Sigmoid colon (tissue), 7 donors: Measurements from ENCODE around the gene ALG8. TPM values are rescaled to one million over a fixed set of nuclear protein-coding genes. Genes with fewer than 3 reads are reported as not detected.

Source experiments
- DNase-seq: peaks from one replicate; pipeline ENCODE4 v3.0.0-alpha.2; 2019
- H3K27ac ChIP-seq, 4 donors: fragments of 200-600 bp; sonication (generic); one replicate each; pipeline ENCODE4 v1.5.1; 2016 to 2019; ENCODE audit warnings: mild to moderate bottlenecking in 1 of 4
- H3K27me3 ChIP-seq, 3 donors: fragments of 200-600 bp; sonication (generic); one replicate each; pipeline ENCODE4 v1.5.1; 2019; ENCODE audit warnings: mild to moderate bottlenecking in 1 of 3
- H3K36me3 ChIP-seq, 4 donors: fragments of 200-600 bp; sonication (generic); one replicate each; pipeline ENCODE4 v1.5.1; 2016 to 2019
- H3K4me1 ChIP-seq, 4 donors: fragments of 200-600 bp; sonication (generic); one replicate each; pipeline ENCODE4 v1.5.1; 2017 to 2019
- H3K4me3 ChIP-seq, 4 donors: fragments of 200-600 bp; sonication (generic); one replicate each; pipeline ENCODE4 v1.5.1; 2017 to 2019; ENCODE audit warnings: mild to moderate bottlenecking in 2 of 4, moderate library complexity in 1 of 4
- H3K9me3 ChIP-seq, 4 donors: fragments of 200-600 bp in 3 of 4; sonication (generic) in 3 of 4; one replicate each; pipeline versions ENCODE4 v1.5.1 to v1.6.1; 2013 to 2019
- EP300 ChIP-seq, 4 donors: sonication (generic); formaldehyde crosslinking; IDR thresholded peaks; one replicate each; pipeline ENCODE4 v1.6.1; 2017; ENCODE audit warnings: antibody characterized with exemption in 4 of 4
- POLR2A ChIP-seq, 2 donors: fragments of 450-650 bp; IDR thresholded peaks; one replicate each; pipeline ENCODE4 v1.6.1; 2016; ENCODE audit warnings: antibody characterized with exemption in 2 of 2, mild to moderate bottlenecking in 2 of 2, moderate library complexity in 2 of 2
- POLR2AphosphoS5 ChIP-seq, 4 donors: sonication (generic); formaldehyde crosslinking; IDR thresholded peaks; one replicate each; pipeline ENCODE4 v1.6.1; 2017; ENCODE audit warnings: antibody characterized with exemption in 4 of 4
- WGBS, 2 donors: extraction: QIAGEN DNeasy Blood & Tissue Kit; methylation state at CpG; one replicate each; pipeline ENCODE4 v1.1.7; 2013; 5-methylcytosine and 5-hydroxymethylcytosine counted together
- intact Hi-C: fragments of 100-400 bp; cut with DNase I; formaldehyde crosslinking; loops from one replicate; pipeline ENCODE4 v1.15.1; 2023
- polyA plus RNA-seq, 3 donors: library from polyadenylated mRNA; stranded (reverse); fragments of 200-250 nt; gene quantifications; one replicate each; pipeline ENCODE4 v1.2.3, GENCODE V29; 2013
- total RNA-seq, 4 donors: library from RNA; depleted of rRNA; stranded (reverse); fragments of >200 nt; gene quantifications; one replicate each; pipeline ENCODE4 v1.1.0, GENCODE V29; 2016
- TF ChIP-seq, protein P1 (sequence below), 4 experiments: fragments of 450-650 bp in 3 of 4; fragments of 200-600 bp in 1 of 4; IDR thresholded peaks; one replicate each; pipeline ENCODE4 v1.5.1; 2016 to 2019; ENCODE audit warnings: antibody characterized with exemption in 4 of 4, mild to moderate bottlenecking in 3 of 4, moderate library complexity in 2 of 4
- donor health status: healthy with polysubstance abuse.
- donor health status: Bipolar disorder and iron deficiency.
- donor health status: healthy.

Gene ALG8
- total and polyA plus RNA-seq, 7 donors: 13.2 to 26.4 (median 22.4) TPM

DNA sequence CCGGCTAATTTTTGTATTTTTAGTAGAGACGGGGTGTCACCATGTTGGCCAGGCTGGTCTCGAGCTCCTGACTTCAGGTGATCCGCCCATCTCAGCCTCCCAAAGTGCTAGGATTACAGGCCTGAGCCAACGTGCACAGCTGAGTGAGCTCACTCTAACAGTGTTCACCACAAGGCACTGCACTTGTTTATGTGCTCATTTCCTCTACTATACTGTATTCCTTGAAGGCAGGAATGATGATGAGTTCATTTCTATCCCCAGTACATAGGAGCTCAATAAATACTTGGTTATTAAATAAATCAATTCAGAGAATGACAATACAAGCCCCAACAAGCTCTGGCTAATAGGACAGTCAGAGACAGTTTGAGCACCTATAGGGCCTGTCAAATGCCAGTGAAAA, 29.1 kb downstream of the ALG8 start:
- DNase-seq: no peak
- no peaks in the 10 kb centered on the region for H3K27me3 ChIP-seq
- WGBS, 2 donors: 93 to 94% methylated on average over 5 of the region's 5 CpGs
- H3K9me3 ChIP-seq: no peaks in the 10 kb centered on the region
- intact Hi-C loops: no loop called here
- no peak overlapping the region for H3K4me3 ChIP-seq
- H3K4me1 ChIP-seq: no peaks in the 10 kb centered on the region
- TF ChIP-seq, protein P1, sequence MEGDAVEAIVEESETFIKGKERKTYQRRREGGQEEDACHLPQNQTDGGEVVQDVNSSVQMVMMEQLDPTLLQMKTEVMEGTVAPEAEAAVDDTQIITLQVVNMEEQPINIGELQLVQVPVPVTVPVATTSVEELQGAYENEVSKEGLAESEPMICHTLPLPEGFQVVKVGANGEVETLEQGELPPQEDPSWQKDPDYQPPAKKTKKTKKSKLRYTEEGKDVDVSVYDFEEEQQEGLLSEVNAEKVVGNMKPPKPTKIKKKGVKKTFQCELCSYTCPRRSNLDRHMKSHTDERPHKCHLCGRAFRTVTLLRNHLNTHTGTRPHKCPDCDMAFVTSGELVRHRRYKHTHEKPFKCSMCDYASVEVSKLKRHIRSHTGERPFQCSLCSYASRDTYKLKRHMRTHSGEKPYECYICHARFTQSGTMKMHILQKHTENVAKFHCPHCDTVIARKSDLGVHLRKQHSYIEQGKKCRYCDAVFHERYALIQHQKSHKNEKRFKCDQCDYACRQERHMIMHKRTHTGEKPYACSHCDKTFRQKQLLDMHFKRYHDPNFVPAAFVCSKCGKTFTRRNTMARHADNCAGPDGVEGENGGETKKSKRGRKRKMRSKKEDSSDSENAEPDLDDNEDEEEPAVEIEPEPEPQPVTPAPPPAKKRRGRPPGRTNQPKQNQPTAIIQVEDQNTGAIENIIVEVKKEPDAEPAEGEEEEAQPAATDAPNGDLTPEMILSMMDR (IDR thresholded peaks at IDR 0.05): no peak
- no peak overlapping the region for H3K27ac ChIP-seq
- H3K36me3 ChIP-seq: peaks cover 0 to 53% (median 12%) of the 10 kb centered on the region in 4 donors

- H3K36me3 ChIP-seq: peaks cover 0 to 55% (median 12%) of the 10 kb centered on the region in 4 donors
- H3K4me1 ChIP-seq: no peaks in the 10 kb centered on the region
- no peaks in the 10 kb centered on the region for H3K27me3 ChIP-seq
- intact Hi-C loops: no loop called here
- H3K9me3 ChIP-seq: no peaks in the 10 kb centered on the region
- no peak overlapping the region for H3K27ac ChIP-seq
- 83 to 90% methylated on average over 3 of the region's 3 CpGs for WGBS, 2 donors
- H3K4me3 ChIP-seq: no peak overlapping the region
- TF ChIP-seq, protein P1 (IDR thresholded peaks at IDR 0.05): no peak
- no peak for TF ChIP-seq EP300 (IDR thresholded peaks at IDR 0.05)
- TF ChIP-seq POLR2AphosphoS5 (IDR thresholded peaks at IDR 0.05): no peak
- no peak for TF ChIP-seq POLR2A (IDR thresholded peaks at IDR 0.05)
- DNase-seq: no peak
Measured at GRCh38 chr11:78109081-78110015, 30.1 kb downstream of the ALG8 start.

DNA sequence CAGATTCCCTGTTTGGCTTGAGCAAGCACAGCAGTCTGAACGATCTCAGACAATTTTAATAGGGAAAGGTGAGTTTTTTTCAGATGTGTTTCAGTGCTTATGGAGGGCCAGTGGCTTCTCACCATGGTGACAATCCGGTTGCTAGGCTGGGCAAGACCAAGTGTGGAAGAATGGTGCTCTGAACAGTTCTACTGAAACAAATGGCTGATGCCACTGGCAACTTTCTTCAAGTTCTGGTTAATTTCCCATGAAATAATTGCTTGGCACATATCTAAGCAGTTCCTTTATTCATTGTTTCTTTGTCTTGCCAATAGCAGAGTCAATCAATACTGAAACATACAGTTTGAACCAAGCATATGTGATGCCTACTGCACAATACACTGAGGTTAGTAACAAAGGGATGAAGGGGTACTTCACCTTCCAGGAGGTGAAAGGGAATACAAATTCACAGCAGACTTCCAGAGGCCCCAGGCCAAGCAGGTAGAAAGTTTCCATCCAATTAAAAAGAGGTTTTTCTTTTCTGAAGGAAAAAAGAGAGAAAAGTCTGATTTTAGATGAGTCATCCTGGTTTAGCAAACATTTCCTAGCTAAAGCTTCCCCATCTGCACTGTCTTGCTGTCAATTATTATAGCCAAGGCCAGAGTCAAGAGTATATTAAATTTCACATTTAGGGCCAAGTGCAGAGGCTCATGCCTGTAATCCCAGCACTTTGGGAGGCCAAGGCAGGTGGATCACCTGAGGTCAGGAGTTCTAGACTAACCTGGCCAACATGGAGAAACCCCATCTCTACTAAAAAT, 38.6 kb downstream of the ALG8 start:
- TF ChIP-seq POLR2A (IDR thresholded peaks at IDR 0.05) (no peak), POLR2AphosphoS5 (IDR thresholded peaks at IDR 0.05) (no peak), EP300 (IDR thresholded peaks at IDR 0.05) (no peak)
- TF ChIP-seq, protein P1 (IDR thresholded peaks at IDR 0.05): no peak
- H3K4me3 ChIP-seq: no peak overlapping the region
- no peaks in the 10 kb centered on the region for H3K4me1 ChIP-seq
- no peaks in the 10 kb centered on the region for H3K9me3 ChIP-seq
- WGBS, 2 donors: 82 to 91% methylated on average over 2 of the region's 2 CpGs
- no peak overlapping the region for H3K27ac ChIP-seq
- H3K27me3 ChIP-seq: no peaks in the 10 kb centered on the region
- peaks cover 0 to 39% (median 9%) of the 10 kb centered on the region in 4 donors for H3K36me3 ChIP-seq
- intact Hi-C loops: no loop called here
- DNase-seq: no peak

DNA sequence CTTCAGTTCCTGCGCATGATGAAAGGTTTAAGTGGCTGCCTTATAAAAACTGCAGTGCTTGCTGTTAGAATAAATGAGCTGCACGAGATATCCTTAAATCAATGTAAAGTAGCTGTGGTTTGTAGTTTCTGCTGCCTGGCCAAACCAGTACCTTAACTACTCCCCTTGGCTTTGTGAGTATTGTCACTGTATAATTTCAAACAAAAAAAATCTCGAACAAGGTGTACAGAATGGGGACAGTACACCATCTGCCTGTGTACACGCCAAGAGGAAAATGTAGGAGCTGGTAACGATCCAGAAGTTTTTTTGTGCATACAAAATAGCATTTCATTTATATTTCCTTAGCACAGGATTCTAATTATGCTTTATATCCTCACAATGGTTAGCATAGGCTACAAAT, 39.2 kb downstream of the ALG8 start:
- Histone ChIP-seq H3K36me3 (peaks cover 0 to 39% (median 9%) of the 10 kb centered on the region in 4 donors), H3K27me3 (no peaks in the 10 kb centered on the region), H3K9me3 (no peaks in the 10 kb centered on the region), H3K27ac (no peak overlapping the region), H3K4me3 (no peak overlapping the region), H3K4me1 (no peaks in the 10 kb centered on the region)
- WGBS, 2 donors: 74% methylated on average over 5 of the region's 5 CpGs
- no peak for TF ChIP-seq POLR2A (IDR thresholded peaks at IDR 0.05)
- no peak for DNase-seq
- intact Hi-C loops: no loop called here

DNA sequence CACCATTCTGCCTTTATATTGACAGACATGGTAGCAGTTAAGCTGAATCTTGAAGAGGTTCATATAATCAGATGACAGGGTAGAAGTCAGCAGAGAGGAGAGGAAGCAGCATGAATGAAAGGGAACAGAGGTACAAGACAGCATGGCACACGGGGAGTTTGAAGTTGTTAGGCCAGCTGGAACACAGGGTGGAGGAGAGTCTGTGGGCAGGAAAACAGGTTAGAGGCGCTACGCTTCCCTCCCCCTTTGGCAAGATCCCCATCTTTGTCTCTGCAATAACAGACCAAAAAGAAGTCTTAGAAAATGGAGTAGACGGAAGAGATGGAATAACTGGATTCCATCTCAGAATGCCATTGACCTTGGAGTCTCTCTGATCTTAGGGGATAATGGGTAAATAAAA, 39.8 kb downstream of the ALG8 start:
- no peaks in the 10 kb centered on the region for H3K4me1 ChIP-seq
- H3K27me3 ChIP-seq: no peaks in the 10 kb centered on the region
- no peak overlapping the region for H3K4me3 ChIP-seq
- H3K36me3 ChIP-seq: peaks cover 0 to 42% (median 9%) of the 10 kb centered on the region in 4 donors
- DNase-seq: no peak
- WGBS, 2 donors: 86 to 92% methylated on average over 4 of the region's 4 CpGs
- TF ChIP-seq, protein P1 (IDR thresholded peaks at IDR 0.05): no peak
- TF ChIP-seq POLR2AphosphoS5 (IDR thresholded peaks at IDR 0.05) (no peak), POLR2A (IDR thresholded peaks at IDR 0.05) (no peak), EP300 (IDR thresholded peaks at IDR 0.05) (no peak)
- no peaks in the 10 kb centered on the region for H3K9me3 ChIP-seq
- H3K27ac ChIP-seq: no peak overlapping the region
- intact Hi-C loops: no loop called here
